GM23338 (cell line): ENCODE measurements around the gene MLXIPL. TPM values are rescaled to one million over a fixed set of nuclear protein-coding genes. Genes with fewer than 3 reads are reported as not detected.

Source experiments
- ATAC-seq: fragments of 200-7000 bp; cut with Tn5 transposase; 3 replicates; pipeline ENCODE4 v1.9.1; 2020
- DNase-seq: peaks from one replicate; pipeline ENCODE4 v3.0.0-alpha.2; 2015; ENCODE audit warnings: low spot score
- H2AFZ ChIP-seq: fragments of 200-600 bp; sonication (generic); 2 replicates; pipeline ENCODE4 v1.8.0; 2016; ENCODE audit warnings: antibody characterized with exemption, mild to moderate bottlenecking, moderate library complexity
- H3F3A ChIP-seq: fragments of 200-600 bp; sonication (generic); replicated peaks from 2 replicates; pipeline ENCODE4 v1.8.0; 2017; ENCODE audit warnings: antibody characterized with exemption, mixed run types, low read depth
- H3K27ac ChIP-seq: fragments of 200-600 bp; sonication (generic); 2 replicates; pipeline ENCODE4 v1.6.1; 2016; ENCODE audit warnings: low read depth
- H3K27me3 ChIP-seq: fragments of 200-600 bp; sonication (generic); 2 replicates; pipeline ENCODE4 v1.8.0; 2016; ENCODE audit warnings: mild to moderate bottlenecking, mixed run types, moderate library complexity; ENCODE audit not compliant: insufficient read depth
- H3K36me3 ChIP-seq: fragments of 200-600 bp; sonication (generic); 2 replicates; pipeline ENCODE4 v1.8.0; 2016; ENCODE audit warnings: mild to moderate bottlenecking; ENCODE audit not compliant: insufficient read depth
- H3K4me1 ChIP-seq: fragments of 200-600 bp; sonication (generic); 2 replicates; pipeline ENCODE4 v1.8.0; 2016; ENCODE audit warnings: mild to moderate bottlenecking, moderate library complexity; ENCODE audit not compliant: insufficient read depth
- H3K4me2 ChIP-seq: fragments of 200-600 bp; sonication (generic); 2 replicates; pipeline ENCODE4 v1.7.1; 2017; ENCODE audit warnings: mixed run types
- H3K4me3 ChIP-seq: fragments of 200-600 bp; sonication (generic); 2 replicates; pipeline ENCODE4 v1.6.1; 2016; ENCODE audit warnings: mixed run types
- H3K79me2 ChIP-seq: fragments of 200-600 bp; sonication (generic); replicated peaks from 2 replicates; pipeline ENCODE4 v1.8.0; 2017; ENCODE audit warnings: mild to moderate bottlenecking; ENCODE audit not compliant: insufficient read depth
- H3K9me2 ChIP-seq: fragments of 200-600 bp; sonication (generic); 2 replicates; pipeline ENCODE4 v1.8.0; 2017; ENCODE audit not compliant: insufficient read depth
- H4K20me1 ChIP-seq: fragments of 200-600 bp; sonication (generic); replicated peaks from 2 replicates; pipeline ENCODE4 v1.8.0; 2017; ENCODE audit warnings: mild to moderate bottlenecking; ENCODE audit not compliant: insufficient read depth
- H3K27ac Mint-ChIP-seq: 2 replicates; pipeline ENCODE4 v1.8.0; 2020; ENCODE audit warnings: inconsistent platforms, mild to moderate bottlenecking, moderate library complexity, mixed read lengths
- H3K27me3 Mint-ChIP-seq: 3 replicates; pipeline ENCODE4 v1.8.0; 2022; ENCODE audit warnings: low read depth, mild to moderate bottlenecking, moderate library complexity, mixed read lengths, inconsistent platforms; ENCODE audit not compliant: insufficient read depth, poor library complexity
- H3K36me3 Mint-ChIP-seq: 3 replicates; pipeline ENCODE4 v1.8.0; 2021; ENCODE audit warnings: low read depth, mild to moderate bottlenecking, inconsistent platforms, moderate library complexity, mixed read lengths
- H3K4me1 Mint-ChIP-seq: 3 replicates; pipeline ENCODE4 v1.8.0; 2020; ENCODE audit warnings: mild to moderate bottlenecking, inconsistent platforms, mixed read lengths
- H3K4me3 Mint-ChIP-seq: 3 replicates; pipeline ENCODE4 v1.8.0; 2021; ENCODE audit warnings: moderate library complexity, mild to moderate bottlenecking, inconsistent platforms, mixed read lengths
- H3K9me3 Mint-ChIP-seq: 3 replicates; pipeline ENCODE4 v1.8.0; 2020; ENCODE audit warnings: moderate library complexity, mild to moderate bottlenecking, inconsistent platforms, mixed read lengths
- CREB1 ChIP-seq: fragments of 250-450 bp; sonication (Bioruptor Pico); IDR thresholded peaks from 2 replicates; pipeline ENCODE4 v1.5.0; 2020; ENCODE audit warnings: low read depth, mild to moderate bottlenecking, moderate library complexity
- ETS1 ChIP-seq: IDR thresholded peaks from 2 replicates; pipeline ENCODE4 v1.6.1; 2016; ENCODE audit warnings: antibody characterized with exemption
- EZH2 ChIP-seq: fragments of 200-600 bp; sonication (generic); IDR thresholded peaks from one replicate; pipeline ENCODE4 v1.8.0; 2017; ENCODE audit warnings: antibody characterized with exemption, mild to moderate bottlenecking, low read depth; ENCODE audit not compliant: unreplicated experiment
- EZH2phosphoT487 ChIP-seq: fragments of 200-600 bp; sonication (generic); IDR thresholded peaks from one replicate; pipeline ENCODE4 v1.8.1; 2018; ENCODE audit warnings: antibody characterized with exemption; ENCODE audit not compliant: unreplicated experiment
- JUNB ChIP-seq: IDR thresholded peaks from one replicate; pipeline ENCODE4 v1.6.1; 2016; ENCODE audit warnings: antibody characterized with exemption; ENCODE audit not compliant: unreplicated experiment
- NANOG ChIP-seq: IDR thresholded peaks from 2 replicates; pipeline ENCODE4 v1.6.1; 2016; ENCODE audit warnings: antibody characterized with exemption, borderline replicate concordance
- POLR2AphosphoS5 ChIP-seq: IDR thresholded peaks from 2 replicates; pipeline ENCODE4 v1.6.1; 2016; ENCODE audit warnings: antibody characterized with exemption, low read depth
- STAT1 ChIP-seq: IDR thresholded peaks from one replicate; pipeline ENCODE4 v1.6.1; 2016; ENCODE audit warnings: antibody characterized with exemption; ENCODE audit not compliant: unreplicated experiment
- ZNF114 ChIP-seq: fragments of 250-450 bp; sonication (Bioruptor Pico); IDR thresholded peaks from 2 replicates; pipeline ENCODE4 v1.5.0; 2020; ENCODE audit warnings: mild to moderate bottlenecking, moderate library complexity
- ZNF331 ChIP-seq: fragments of 250-450 bp; sonication (Bioruptor Pico); IDR thresholded peaks from 2 replicates; pipeline ENCODE4 v1.5.0; 2020; ENCODE audit warnings: low read depth, mild to moderate bottlenecking, moderate library complexity
- polyA plus RNA-seq: library from polyadenylated mRNA; unstranded; fragments of >200 nt; fragmentation: Nextera tagmentation; extraction: Ambion mirVana; gene quantifications from 2 replicates; pipeline ENCODE4 v1.2.1, GENCODE V29; 2016
- total RNA-seq: library from RNA; depleted of rRNA; stranded (reverse); fragments of >200 nt; shearing (Covaris generic); gene quantifications from 2 replicates; pipeline ENCODE4 v1.2.3, GENCODE V29; 2014
- TF ChIP-seq, protein P1 (sequence below): IDR thresholded peaks from one replicate; pipeline ENCODE4 v1.6.1; 2018; ENCODE audit warnings: antibody characterized with exemption; ENCODE audit not compliant: unreplicated experiment
- TF ChIP-seq, protein P2 (sequence below), 2 experiments: fragments of 200-600 bp in 1 of 2; sonication (generic) in 1 of 2; conservative IDR thresholded peaks; 2 replicates each; pipeline versions ENCODE4 v1.5.1 to v1.6.1; 2016 to 2017; ENCODE audit warnings: antibody characterized with exemption in 2 of 2, low read depth in 2 of 2, mild to moderate bottlenecking in 2 of 2, moderate library complexity in 1 of 2
- TF ChIP-seq, protein P3 (sequence below): fragments of 250-450 bp; sonication (Bioruptor Pico); IDR thresholded peaks from 2 replicates; pipeline ENCODE4 v1.5.0; 2020; ENCODE audit warnings: mild to moderate bottlenecking, moderate library complexity

Gene MLXIPL
- total and polyA plus RNA-seq, 2 experiments from 2014 or later: 13.7 to 25.7 TPM

GRCh38 chr7:73560109-73560835, 64.0 kb downstream of the MLXIPL start:
- Histone ChIP-seq H2AFZ (no peak overlapping the region), H3K27ac (no peak overlapping the region), H3K9me2 (no peaks in the 10 kb centered on the region), H3K4me3 (no peak overlapping the region), H3K27me3 (peaks cover 25% of the 10 kb centered on the region), H4K20me1 (peaks cover 7% of the 10 kb centered on the region; the same call in 1 of the 2 replicates), H3K36me3 (no peaks in the 10 kb centered on the region), H3F3A (peaks cover 13% of the 10 kb centered on the region), H3K4me2 (no peak overlapping the region), H3K79me2 (peaks cover 14% of the 10 kb centered on the region), H3K4me1 (0 out of 2 replicates have a peak, but pooled peaks cover 6% of the 10 kb centered on the region)
- Mint-ChIP-seq H3K4me1 (peaks cover 16% of the 10 kb centered on the region), H3K36me3 (no peaks in the 10 kb centered on the region; the same call in 2 of the 3 replicates), H3K4me3 (no peak overlapping the region), H3K9me3 (peaks cover 3% of the 10 kb centered on the region; the same call in 1 of the 3 replicates), H3K27ac (no peak overlapping the region), H3K27me3 (peaks cover 19% of the 10 kb centered on the region)
- no peak for ATAC-seq
- no peak for DNase-seq
- TF ChIP-seq, protein P1, sequence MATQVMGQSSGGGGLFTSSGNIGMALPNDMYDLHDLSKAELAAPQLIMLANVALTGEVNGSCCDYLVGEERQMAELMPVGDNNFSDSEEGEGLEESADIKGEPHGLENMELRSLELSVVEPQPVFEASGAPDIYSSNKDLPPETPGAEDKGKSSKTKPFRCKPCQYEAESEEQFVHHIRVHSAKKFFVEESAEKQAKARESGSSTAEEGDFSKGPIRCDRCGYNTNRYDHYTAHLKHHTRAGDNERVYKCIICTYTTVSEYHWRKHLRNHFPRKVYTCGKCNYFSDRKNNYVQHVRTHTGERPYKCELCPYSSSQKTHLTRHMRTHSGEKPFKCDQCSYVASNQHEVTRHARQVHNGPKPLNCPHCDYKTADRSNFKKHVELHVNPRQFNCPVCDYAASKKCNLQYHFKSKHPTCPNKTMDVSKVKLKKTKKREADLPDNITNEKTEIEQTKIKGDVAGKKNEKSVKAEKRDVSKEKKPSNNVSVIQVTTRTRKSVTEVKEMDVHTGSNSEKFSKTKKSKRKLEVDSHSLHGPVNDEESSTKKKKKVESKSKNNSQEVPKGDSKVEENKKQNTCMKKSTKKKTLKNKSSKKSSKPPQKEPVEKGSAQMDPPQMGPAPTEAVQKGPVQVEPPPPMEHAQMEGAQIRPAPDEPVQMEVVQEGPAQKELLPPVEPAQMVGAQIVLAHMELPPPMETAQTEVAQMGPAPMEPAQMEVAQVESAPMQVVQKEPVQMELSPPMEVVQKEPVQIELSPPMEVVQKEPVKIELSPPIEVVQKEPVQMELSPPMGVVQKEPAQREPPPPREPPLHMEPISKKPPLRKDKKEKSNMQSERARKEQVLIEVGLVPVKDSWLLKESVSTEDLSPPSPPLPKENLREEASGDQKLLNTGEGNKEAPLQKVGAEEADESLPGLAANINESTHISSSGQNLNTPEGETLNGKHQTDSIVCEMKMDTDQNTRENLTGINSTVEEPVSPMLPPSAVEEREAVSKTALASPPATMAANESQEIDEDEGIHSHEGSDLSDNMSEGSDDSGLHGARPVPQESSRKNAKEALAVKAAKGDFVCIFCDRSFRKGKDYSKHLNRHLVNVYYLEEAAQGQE: no peak
- TF ChIP-seq, protein P2, sequence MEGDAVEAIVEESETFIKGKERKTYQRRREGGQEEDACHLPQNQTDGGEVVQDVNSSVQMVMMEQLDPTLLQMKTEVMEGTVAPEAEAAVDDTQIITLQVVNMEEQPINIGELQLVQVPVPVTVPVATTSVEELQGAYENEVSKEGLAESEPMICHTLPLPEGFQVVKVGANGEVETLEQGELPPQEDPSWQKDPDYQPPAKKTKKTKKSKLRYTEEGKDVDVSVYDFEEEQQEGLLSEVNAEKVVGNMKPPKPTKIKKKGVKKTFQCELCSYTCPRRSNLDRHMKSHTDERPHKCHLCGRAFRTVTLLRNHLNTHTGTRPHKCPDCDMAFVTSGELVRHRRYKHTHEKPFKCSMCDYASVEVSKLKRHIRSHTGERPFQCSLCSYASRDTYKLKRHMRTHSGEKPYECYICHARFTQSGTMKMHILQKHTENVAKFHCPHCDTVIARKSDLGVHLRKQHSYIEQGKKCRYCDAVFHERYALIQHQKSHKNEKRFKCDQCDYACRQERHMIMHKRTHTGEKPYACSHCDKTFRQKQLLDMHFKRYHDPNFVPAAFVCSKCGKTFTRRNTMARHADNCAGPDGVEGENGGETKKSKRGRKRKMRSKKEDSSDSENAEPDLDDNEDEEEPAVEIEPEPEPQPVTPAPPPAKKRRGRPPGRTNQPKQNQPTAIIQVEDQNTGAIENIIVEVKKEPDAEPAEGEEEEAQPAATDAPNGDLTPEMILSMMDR (conservative IDR thresholded peaks at IDR 0.05; ENCODE audit: low read depth in 2 of 2): no peak
- TF ChIP-seq CREB1 (CRISPR knock-in tag) (no peak), ETS1 (no peak), ZNF114 (CRISPR knock-in tag) (no peak), JUNB (no peak), EZH2 (no peak), ZNF331 (CRISPR knock-in tag) (no peak), POLR2AphosphoS5 (no peak), STAT1 (no peak), NANOG (no peak), EZH2phosphoT487 (no peak)
- TF ChIP-seq, protein P3, sequence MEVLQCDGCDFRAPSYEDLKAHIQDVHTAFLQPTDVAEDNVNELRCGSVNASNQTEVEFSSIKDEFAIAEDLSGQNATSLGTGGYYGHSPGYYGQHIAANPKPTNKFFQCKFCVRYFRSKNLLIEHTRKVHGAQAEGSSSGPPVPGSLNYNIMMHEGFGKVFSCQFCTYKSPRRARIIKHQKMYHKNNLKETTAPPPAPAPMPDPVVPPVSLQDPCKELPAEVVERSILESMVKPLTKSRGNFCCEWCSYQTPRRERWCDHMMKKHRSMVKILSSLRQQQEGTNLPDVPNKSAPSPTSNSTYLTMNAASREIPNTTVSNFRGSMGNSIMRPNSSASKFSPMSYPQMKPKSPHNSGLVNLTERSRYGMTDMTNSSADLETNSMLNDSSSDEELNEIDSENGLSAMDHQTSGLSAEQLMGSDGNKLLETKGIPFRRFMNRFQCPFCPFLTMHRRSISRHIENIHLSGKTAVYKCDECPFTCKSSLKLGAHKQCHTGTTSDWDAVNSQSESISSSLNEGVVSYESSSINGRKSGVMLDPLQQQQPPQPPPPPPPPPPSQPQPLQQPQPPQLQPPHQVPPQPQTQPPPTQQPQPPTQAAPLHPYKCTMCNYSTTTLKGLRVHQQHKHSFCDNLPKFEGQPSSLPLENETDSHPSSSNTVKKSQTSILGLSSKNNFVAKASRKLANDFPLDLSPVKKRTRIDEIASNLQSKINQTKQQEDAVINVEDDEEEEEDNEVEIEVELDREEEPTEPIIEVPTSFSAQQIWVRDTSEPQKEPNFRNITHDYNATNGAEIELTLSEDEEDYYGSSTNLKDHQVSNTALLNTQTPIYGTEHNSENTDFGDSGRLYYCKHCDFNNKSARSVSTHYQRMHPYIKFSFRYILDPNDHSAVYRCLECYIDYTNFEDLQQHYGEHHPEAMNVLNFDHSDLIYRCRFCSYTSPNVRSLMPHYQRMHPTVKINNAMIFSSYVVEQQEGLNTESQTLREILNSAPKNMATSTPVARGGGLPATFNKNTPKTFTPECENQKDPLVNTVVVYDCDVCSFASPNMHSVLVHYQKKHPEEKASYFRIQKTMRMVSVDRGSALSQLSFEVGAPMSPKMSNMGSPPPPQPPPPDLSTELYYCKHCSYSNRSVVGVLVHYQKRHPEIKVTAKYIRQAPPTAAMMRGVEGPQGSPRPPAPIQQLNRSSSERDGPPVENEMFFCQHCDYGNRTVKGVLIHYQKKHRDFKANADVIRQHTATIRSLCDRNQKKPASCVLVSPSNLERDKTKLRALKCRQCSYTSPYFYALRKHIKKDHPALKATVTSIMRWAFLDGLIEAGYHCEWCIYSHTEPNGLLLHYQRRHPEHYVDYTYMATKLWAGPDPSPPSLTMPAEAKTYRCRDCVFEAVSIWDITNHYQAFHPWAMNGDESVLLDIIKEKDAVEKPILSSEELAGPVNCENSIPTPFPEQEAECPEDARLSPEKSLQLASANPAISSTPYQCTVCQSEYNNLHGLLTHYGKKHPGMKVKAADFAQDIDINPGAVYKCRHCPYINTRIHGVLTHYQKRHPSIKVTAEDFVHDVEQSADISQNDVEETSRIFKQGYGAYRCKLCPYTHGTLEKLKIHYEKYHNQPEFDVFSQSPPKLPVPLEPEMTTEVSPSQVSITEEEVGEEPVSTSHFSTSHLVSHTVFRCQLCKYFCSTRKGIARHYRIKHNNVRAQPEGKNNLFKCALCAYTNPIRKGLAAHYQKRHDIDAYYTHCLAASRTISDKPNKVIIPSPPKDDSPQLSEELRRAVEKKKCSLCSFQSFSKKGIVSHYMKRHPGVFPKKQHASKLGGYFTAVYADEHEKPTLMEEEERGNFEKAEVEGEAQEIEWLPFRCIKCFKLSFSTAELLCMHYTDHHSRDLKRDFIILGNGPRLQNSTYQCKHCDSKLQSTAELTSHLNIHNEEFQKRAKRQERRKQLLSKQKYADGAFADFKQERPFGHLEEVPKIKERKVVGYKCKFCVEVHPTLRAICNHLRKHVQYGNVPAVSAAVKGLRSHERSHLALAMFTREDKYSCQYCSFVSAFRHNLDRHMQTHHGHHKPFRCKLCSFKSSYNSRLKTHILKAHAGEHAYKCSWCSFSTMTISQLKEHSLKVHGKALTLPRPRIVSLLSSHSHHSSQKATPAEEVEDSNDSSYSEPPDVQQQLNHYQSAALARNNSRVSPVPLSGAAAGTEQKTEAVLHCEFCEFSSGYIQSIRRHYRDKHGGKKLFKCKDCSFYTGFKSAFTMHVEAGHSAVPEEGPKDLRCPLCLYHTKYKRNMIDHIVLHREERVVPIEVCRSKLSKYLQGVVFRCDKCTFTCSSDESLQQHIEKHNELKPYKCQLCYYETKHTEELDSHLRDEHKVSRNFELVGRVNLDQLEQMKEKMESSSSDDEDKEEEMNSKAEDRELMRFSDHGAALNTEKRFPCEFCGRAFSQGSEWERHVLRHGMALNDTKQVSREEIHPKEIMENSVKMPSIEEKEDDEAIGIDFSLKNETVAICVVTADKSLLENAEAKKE (CRISPR knock-in tag): no peak
